HG03103 (cell line): ENCODE data around the gene FOXL2.

Experiments used
- ATAC-seq: cut with Tn5 transposase; IDR thresholded peaks from one replicate; pipeline ENCODE4 v1.9.1; 2021; ENCODE audit warnings: low read depth; ENCODE audit not compliant: unreplicated experiment

FOXL2 gene

DNA sequence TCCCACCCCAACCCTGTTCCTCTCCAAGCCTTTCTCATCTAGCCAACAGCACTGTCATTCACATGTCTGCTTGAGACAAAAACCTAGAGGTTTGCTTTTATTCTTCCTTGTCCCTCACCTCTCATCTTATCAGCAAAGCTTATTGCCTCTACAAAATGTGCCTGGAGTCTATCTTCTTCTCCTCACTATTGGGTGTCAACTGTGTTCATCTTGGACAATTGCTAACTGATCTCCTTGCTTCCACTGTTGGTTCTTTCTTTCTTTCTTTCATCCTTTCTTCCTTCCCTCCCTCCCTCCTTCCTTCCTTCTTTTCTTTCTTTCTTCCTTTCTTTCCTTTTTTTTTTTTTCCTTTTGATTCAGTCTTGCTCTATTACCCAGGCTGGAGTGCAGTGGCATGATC, 48.2 kb downstream of the FOXL2 start:
- no peak for ATAC-seq

- no peak for ATAC-seq
Measured at GRCh38 chr3:138898301-138898700, 48.6 kb downstream of the FOXL2 start.
